RWPE2 (cell line): ENCODE data around the gene SPATC1L.
A peak's percentile ranks its signal among the peaks of the same experiment; 100 is the strongest.
"Not testable (repeated sequence)": the region's sequence is repeated elsewhere in the genome, so short reads cannot be mapped to it uniquely, and the experiment has no call there.

Experiments used
- ATAC-seq: fragments of 200-7000 bp; cut with Tn5 transposase; 3 replicates; pipeline ENCODE4 v1.9.1; 2021; ENCODE audit warnings: low read depth
- DNase-seq: peaks from one replicate; pipeline ENCODE4 v3.0.0-alpha.2; 2020; ENCODE audit warnings: low spot score
- H3K27ac ChIP-seq: fragments of 450-650 bp; 2 replicates; pipeline ENCODE4 v1.5.1; 2017; ENCODE audit warnings: mild to moderate bottlenecking; ENCODE audit not compliant: poor library complexity, severe bottlenecking
- H3K27me3 ChIP-seq: fragments of 250-450 bp; sonication (Bioruptor Pico); 2 replicates; pipeline ENCODE4 v1.5.1; 2021; ENCODE audit warnings: mild to moderate bottlenecking, moderate library complexity; ENCODE audit not compliant: insufficient read depth, poor library complexity, severe bottlenecking
- H3K36me3 ChIP-seq: fragments of 250-450 bp; sonication (Bioruptor Pico); 2 replicates; pipeline ENCODE4 v1.5.1; 2020; ENCODE audit warnings: low read depth, mild to moderate bottlenecking, moderate library complexity
- H3K4me1 ChIP-seq: fragments of 250-450 bp; sonication (Bioruptor Pico); 2 replicates; pipeline ENCODE4 v1.5.1; 2021; ENCODE audit warnings: mild to moderate bottlenecking, moderate library complexity; ENCODE audit not compliant: insufficient read depth, poor library complexity, severe bottlenecking
- H3K4me3 ChIP-seq: fragments of 250-450 bp; sonication (Bioruptor Pico); 2 replicates; pipeline ENCODE4 v1.5.1; 2021; ENCODE audit warnings: mild to moderate bottlenecking, moderate library complexity; ENCODE audit not compliant: severe bottlenecking
- H3K9me3 ChIP-seq: fragments of 250-450 bp; sonication (Bioruptor Pico); 2 replicates; pipeline ENCODE4 v1.5.1; 2021; ENCODE audit warnings: mild to moderate bottlenecking, moderate library complexity; ENCODE audit not compliant: severe bottlenecking
- TF ChIP-seq, protein P1 (sequence below): fragments of 450-650 bp; IDR thresholded peaks from one replicate; pipeline ENCODE4 v1.5.1; 2017; ENCODE audit warnings: mild to moderate bottlenecking, moderate library complexity; ENCODE audit not compliant: poor library complexity, severe bottlenecking

SPATC1L gene

DNA sequence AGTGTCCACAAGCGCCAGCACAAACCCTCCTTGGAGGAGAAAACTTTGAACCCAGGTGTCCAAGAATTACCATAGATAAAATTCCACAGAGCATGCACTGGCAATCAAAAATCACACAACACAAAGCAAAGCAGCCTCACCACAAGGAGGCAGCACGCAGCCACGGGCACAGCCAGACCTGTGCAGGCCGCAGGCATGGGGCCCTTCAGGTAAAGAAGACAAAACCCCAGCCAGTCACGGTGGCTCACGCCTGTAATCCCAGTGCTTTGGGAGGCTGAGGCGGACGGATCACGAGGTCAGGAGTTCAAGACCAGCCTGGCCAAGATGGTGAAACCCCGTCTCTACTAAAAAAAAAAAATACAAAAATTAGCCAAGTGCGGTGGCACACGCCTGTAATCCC, 36.8 kb downstream of the SPATC1L start:
- DNase-seq, H3K27me3 ChIP-seq, H3K27ac ChIP-seq, H3K36me3 ChIP-seq, H3K4me1 ChIP-seq, H3K9me3 ChIP-seq, H3K4me3 ChIP-seq, ATAC-seq: not testable (repeated sequence)
- TF ChIP-seq, protein P1, sequence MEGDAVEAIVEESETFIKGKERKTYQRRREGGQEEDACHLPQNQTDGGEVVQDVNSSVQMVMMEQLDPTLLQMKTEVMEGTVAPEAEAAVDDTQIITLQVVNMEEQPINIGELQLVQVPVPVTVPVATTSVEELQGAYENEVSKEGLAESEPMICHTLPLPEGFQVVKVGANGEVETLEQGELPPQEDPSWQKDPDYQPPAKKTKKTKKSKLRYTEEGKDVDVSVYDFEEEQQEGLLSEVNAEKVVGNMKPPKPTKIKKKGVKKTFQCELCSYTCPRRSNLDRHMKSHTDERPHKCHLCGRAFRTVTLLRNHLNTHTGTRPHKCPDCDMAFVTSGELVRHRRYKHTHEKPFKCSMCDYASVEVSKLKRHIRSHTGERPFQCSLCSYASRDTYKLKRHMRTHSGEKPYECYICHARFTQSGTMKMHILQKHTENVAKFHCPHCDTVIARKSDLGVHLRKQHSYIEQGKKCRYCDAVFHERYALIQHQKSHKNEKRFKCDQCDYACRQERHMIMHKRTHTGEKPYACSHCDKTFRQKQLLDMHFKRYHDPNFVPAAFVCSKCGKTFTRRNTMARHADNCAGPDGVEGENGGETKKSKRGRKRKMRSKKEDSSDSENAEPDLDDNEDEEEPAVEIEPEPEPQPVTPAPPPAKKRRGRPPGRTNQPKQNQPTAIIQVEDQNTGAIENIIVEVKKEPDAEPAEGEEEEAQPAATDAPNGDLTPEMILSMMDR = peak; percentile 52

DNA sequence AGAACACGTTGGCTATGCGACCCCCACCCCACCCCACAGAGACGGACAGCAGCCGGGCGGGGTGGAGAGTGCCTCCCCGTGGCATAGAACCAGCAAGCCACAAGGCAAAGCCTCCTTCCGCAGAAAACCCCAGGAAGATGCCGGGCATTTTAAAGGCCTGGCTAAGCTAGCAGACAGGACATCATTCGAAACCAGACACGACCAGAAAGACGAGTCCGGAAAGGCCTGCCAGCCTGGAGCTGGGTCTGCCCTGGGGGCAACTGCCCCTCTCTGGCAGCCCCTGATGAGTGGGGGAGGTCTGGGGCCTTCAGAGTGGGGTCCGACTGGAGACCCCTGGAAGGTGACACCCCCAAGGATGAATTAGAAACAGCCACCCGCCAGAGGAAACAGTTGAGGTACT, 37.4 kb downstream of the SPATC1L start:
- Histone ChIP-seq H3K9me3 (no peaks in the 10 kb centered on the region), H3K27me3 (no peaks in the 10 kb centered on the region), H3K4me3 (no peak overlapping the region), H3K4me1 (peaks cover 3% of the 10 kb centered on the region), H3K27ac (no peak overlapping the region), H3K36me3 (no peaks in the 10 kb centered on the region)
- DNase-seq (no peak), ATAC-seq (no peak)
- TF ChIP-seq, protein P1 = no peak

DNA sequence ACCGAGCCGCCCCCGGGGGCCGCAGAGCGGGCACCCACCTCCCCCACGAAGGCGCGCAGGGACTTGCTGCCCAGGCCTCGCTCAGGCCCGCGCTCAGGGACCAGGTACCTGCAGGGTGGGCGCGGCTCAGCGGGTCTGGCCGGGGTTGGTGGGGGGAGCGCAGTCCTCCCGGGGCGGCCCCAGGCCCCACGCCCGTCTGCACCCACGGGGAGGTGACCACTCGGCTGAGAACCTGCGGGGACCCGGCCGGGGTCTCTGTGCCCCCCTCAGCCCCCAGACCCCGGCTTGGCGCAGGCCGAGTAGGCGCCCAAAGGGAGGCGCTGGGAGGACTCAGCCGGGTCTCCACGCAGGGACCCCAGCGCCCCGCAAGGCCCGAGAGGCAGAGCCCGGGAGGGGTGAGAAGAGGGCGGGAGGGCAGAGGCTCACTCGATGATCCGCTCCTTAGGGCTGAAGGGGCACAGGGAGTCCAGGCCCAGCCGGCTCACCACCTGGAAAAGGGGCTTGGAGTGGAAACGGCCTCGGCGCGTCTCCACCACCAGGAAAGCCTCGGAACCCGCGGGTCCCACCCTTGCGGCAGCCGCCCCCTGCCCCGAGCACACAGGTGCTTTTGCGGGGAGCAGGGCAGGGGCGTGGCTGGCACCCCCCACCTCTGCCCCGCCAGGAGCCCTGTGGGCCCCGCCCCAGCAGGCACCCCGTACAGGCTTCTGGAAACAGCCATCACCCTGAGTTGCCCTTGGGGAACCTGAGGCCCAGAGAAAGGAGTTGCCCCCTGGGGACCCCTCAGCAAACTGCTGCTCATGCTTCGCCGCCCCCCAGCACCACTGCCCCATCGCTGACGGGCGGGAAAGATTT, 38.2 kb downstream of the SPATC1L start:
- no peaks in the 10 kb centered on the region for H3K27me3 ChIP-seq
- ATAC-seq (no peak), DNase-seq (no peak)
- TF ChIP-seq, protein P1 = no peak
- peaks cover 3% of the 10 kb centered on the region for H3K4me1 ChIP-seq
- H3K4me3 ChIP-seq = no peak overlapping the region
- H3K27ac ChIP-seq = no peak overlapping the region
- H3K9me3 ChIP-seq = no peaks in the 10 kb centered on the region
- H3K36me3 ChIP-seq = no peaks in the 10 kb centered on the region

DNA sequence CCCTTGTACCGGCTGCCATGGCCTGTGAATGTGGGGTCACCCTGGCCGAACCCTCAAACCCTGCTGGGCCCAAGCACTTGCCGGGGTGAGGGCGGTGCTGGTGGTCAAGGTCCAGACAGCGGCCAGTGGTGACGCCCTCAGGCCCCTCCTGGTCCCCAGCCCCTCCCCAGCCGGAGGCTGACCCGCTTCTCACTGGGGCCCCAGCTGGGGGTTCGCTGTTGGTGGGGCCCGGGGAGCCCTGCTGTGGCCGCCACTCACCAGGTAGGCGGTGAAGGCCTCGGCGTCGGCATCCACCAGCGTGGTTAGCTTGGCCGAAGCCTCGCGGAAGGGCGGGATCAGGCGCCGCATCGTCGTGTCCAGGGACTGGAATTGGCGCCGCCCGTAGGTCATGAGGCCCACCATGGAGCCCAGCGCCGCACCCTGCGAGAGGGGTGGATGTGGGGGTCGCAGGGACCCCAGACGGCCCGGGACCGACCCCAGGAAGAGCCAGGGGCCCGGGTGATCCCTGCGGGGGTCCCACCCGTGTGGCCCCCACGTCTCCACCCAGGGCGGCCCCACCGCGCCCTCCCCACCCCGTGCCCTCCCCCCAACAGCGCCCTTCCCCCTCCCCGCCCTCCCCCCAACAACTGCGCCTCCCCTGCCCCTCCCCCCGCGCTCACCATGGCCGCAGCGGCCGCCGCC, 39.0 kb downstream of the SPATC1L start:
- Histone ChIP-seq H3K36me3 (no peaks in the 10 kb centered on the region), H3K27ac (no peak overlapping the region), H3K27me3 (no peaks in the 10 kb centered on the region), H3K9me3 (no peaks in the 10 kb centered on the region), H3K4me3 (no peak overlapping the region), H3K4me1 (peaks cover 3% of the 10 kb centered on the region)
- TF ChIP-seq, protein P1 = no peak
- DNase-seq (no peak), ATAC-seq (no peak)
